ENCODE measurements around the gene DEPDC5. TPM values are rescaled to one million over a fixed set of nuclear protein-coding genes. Genes with fewer than 3 reads are reported as not detected.

Gene DEPDC5
- total RNA-seq, 1 donor from 2014 or later, result 37.1 TPM

DNA sequence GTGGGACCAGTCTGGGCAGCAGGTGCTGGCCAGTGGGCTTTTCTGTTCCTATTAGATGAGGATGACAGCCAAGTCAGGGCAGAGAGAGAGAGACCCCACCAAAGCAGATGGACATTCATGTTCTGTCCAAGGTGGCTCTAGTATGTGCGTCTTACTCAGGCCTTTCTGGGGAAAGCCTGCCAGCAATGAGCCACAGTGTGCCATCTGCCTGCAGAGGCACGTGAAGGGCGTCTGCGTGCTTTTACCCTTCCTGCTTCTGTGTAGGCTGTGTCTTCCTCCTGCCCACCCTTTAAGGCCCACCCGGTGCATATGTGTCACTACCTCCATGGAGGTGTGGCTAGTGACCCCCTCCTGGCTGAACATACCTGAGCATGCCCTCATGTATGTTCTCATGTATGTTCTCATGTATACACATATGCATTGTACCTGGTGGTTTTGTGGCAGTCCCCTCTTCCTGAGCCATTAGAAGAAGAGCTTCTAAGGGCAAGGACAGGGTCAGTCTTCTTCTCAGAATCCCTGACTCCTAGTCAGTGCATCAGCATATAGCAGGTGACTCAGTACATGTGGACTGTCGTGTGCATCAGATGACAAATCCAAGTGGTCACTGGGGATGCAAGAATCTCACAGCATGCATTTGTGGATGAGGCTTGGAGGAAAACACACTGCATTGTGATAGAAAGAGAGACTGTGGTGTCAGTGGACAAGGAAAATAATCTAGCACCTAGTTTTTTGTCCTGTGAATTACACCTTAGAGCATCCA is 100.1 kb downstream of the DEPDC5 start:
- H3K27ac ChIP-seq, result no peak overlapping the region
- no peak for DNase-seq (ENCODE audit: low spot score)
- no peaks in the 10 kb centered on the region for H3K27me3 ChIP-seq
- no peaks in the 10 kb centered on the region for H3K9me3 Mint-ChIP-seq
- peaks cover 17% of the 10 kb centered on the region for H3F3A ChIP-seq (ENCODE audit: low read depth)
- no peak overlapping the region for H3K4me3 Mint-ChIP-seq
- peaks cover 22% of the 10 kb centered on the region for H3K4me1 ChIP-seq
- no peak overlapping the region for H3K4me2 ChIP-seq
- no peaks in the 10 kb centered on the region for H3K79me2 ChIP-seq (ENCODE audit: low read depth)
- no peak for TF ChIP-seq EZH2phosphoT487 (IDR thresholded peaks at IDR 0.05)
- no peak for TF ChIP-seq EZH2 (IDR thresholded peaks at IDR 0.05)
- TF ChIP-seq, protein P1, sequence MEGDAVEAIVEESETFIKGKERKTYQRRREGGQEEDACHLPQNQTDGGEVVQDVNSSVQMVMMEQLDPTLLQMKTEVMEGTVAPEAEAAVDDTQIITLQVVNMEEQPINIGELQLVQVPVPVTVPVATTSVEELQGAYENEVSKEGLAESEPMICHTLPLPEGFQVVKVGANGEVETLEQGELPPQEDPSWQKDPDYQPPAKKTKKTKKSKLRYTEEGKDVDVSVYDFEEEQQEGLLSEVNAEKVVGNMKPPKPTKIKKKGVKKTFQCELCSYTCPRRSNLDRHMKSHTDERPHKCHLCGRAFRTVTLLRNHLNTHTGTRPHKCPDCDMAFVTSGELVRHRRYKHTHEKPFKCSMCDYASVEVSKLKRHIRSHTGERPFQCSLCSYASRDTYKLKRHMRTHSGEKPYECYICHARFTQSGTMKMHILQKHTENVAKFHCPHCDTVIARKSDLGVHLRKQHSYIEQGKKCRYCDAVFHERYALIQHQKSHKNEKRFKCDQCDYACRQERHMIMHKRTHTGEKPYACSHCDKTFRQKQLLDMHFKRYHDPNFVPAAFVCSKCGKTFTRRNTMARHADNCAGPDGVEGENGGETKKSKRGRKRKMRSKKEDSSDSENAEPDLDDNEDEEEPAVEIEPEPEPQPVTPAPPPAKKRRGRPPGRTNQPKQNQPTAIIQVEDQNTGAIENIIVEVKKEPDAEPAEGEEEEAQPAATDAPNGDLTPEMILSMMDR (IDR thresholded peaks at IDR 0.05), result no peak
- peaks cover 31% of the 10 kb centered on the region for H3K4me1 Mint-ChIP-seq
- H3K4me3 ChIP-seq, result no peak overlapping the region
- no peaks in the 10 kb centered on the region for H3K36me3 ChIP-seq
- no peak overlapping the region for H2AFZ ChIP-seq (replicated peaks)
- H3K9me3 ChIP-seq (ENCODE audit: low read depth), result no peaks in the 10 kb centered on the region
- H4K20me1 ChIP-seq (ENCODE audit: low read depth), result no peaks in the 10 kb centered on the region
- no peak overlapping the region for H3K9ac ChIP-seq
- peaks cover 2% of the 10 kb centered on the region for H3K27me3 Mint-ChIP-seq (ENCODE audit: insufficient read depth, low read depth)
- no peak overlapping the region for H3K27ac Mint-ChIP-seq
- peaks cover 13% of the 10 kb centered on the region for H3K36me3 Mint-ChIP-seq

DNA sequence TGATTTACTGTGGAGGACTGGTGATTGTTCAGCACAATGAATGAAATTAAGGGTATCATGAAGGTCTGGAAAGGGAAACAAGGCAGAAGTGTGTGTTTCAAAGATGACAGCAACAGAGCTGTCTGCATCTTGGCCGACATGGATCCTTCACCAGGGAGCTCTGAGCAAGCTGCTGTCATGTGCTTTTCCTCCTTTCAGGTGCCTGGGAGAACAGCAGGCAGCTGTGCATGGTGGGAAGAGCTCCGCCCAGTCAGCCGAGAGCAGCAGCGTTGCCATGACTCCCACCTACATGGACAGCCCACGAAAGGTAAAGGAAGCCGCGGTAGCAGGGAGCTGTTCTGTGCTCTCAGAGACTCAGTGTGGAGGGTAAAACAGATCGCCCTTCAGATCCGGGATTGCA is 103.4 kb downstream of the DEPDC5 start:
- no peaks in the 10 kb centered on the region for H3K36me3 ChIP-seq
- H3K27ac ChIP-seq, result no peak overlapping the region
- Mint-ChIP-seq H3K9me3 (no peaks in the 10 kb centered on the region), H3K27me3 (ENCODE audit: insufficient read depth, low read depth) (peaks cover 2% of the 10 kb centered on the region), H3K4me3 (no peak overlapping the region), H3K27ac (peak overlapping the region; percentile 82), H3K4me1 (peaks cover 31% of the 10 kb centered on the region), H3K36me3 (peaks cover 6% of the 10 kb centered on the region)
- H2AFZ ChIP-seq (replicated peaks), result no peak overlapping the region
- H3K27me3 ChIP-seq, result no peaks in the 10 kb centered on the region
- H4K20me1 ChIP-seq (ENCODE audit: low read depth), result no peaks in the 10 kb centered on the region
- peaks cover 17% of the 10 kb centered on the region for H3F3A ChIP-seq (ENCODE audit: low read depth)
- no peak overlapping the region for H3K9ac ChIP-seq
- peak overlapping the region; percentile 72 for H3K4me2 ChIP-seq
- H3K4me1 ChIP-seq, result peaks cover 22% of the 10 kb centered on the region
- peak overlapping the region; percentile 29 for H3K4me3 ChIP-seq
- DNase-seq (ENCODE audit: low spot score), result peak; percentile 88
- no peaks in the 10 kb centered on the region for H3K79me2 ChIP-seq (ENCODE audit: low read depth)
- TF ChIP-seq, protein P1 (IDR thresholded peaks at IDR 0.05), result no peak
- TF ChIP-seq EZH2 (IDR thresholded peaks at IDR 0.05) (no peak), EZH2phosphoT487 (IDR thresholded peaks at IDR 0.05) (no peak)
- H3K9me3 ChIP-seq (ENCODE audit: low read depth), result no peaks in the 10 kb centered on the region

DNA sequence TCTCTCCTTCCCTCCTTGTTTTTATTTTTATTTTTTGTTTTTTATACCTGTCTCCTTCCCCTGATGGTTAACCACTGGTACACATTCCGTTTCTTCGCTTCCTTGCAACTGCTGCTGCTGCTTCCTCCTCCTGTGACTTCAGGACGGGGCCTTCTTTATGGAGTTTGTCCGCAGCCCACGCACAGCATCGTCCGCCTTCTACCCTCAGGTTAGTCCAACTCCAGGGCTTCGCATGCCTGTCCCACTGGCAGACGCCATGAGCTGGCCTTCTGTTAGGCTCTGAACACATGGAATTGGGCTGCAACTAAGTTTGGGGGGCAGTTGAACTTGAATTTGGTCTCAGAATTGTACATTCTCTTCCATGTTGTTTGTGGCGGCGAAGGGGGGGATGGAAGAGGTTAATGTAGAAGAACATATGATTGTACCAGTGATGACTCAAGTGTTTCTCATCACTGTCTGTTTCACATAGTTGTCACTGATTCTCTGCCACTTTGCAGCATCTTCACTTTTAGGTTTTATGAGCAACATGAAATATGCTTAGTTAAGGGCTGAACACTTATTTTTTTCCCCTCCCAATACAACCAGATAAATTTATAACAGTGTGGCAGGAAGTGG is 107.5 kb downstream of the DEPDC5 start:
- no peaks in the 10 kb centered on the region for H3K9me3 ChIP-seq (ENCODE audit: low read depth)
- no peaks in the 10 kb centered on the region for H4K20me1 ChIP-seq (ENCODE audit: low read depth)
- TF ChIP-seq, protein P1 (IDR thresholded peaks at IDR 0.05), result no peak
- TF ChIP-seq EZH2phosphoT487 (IDR thresholded peaks at IDR 0.05) (no peak), EZH2 (IDR thresholded peaks at IDR 0.05) (no peak)
- Mint-ChIP-seq H3K9me3 (no peaks in the 10 kb centered on the region), H3K27ac (no peak overlapping the region), H3K4me3 (no peak overlapping the region), H3K4me1 (peaks cover 16% of the 10 kb centered on the region), H3K36me3 (no peaks in the 10 kb centered on the region), H3K27me3 (ENCODE audit: insufficient read depth, low read depth) (no peaks in the 10 kb centered on the region)
- peaks cover 17% of the 10 kb centered on the region for H3F3A ChIP-seq (ENCODE audit: low read depth)
- no peaks in the 10 kb centered on the region for H3K27me3 ChIP-seq
- no peak for DNase-seq (ENCODE audit: low spot score)
- no peak overlapping the region for H3K9ac ChIP-seq
- H3K36me3 ChIP-seq, result no peaks in the 10 kb centered on the region
- H3K4me3 ChIP-seq, result no peak overlapping the region
- no peak overlapping the region for H3K27ac ChIP-seq
- H3K4me1 ChIP-seq, result peaks cover 15% of the 10 kb centered on the region
- H3K79me2 ChIP-seq (ENCODE audit: low read depth), result no peaks in the 10 kb centered on the region
- no peak overlapping the region for H3K4me2 ChIP-seq
- no peak overlapping the region for H2AFZ ChIP-seq (replicated peaks)

All from neural progenitor cell (in vitro differentiated cells).